ENCODE results near the gene PHKB.

- TF ChIP-seq CTCF (optimal IDR thresholded peaks at IDR 0.05 in 1 of 3, IDR thresholded peaks at IDR 0.05 in 1 of 3, conservative IDR thresholded peaks at IDR 0.05 in 1 of 3; ENCODE audit: extremely low read depth in 1 of 3, insufficient read depth in 2 of 3, low read length in 3 of 3) (no peak), EZH2 (IDR thresholded peaks at IDR 0.05; ENCODE audit: low read length) (no peak)
Measured at GRCh38 chr16:47590472-47590871, 129.3 kb downstream of the PHKB start.
